Psoas muscle (tissue), 8 donors: ENCODE results near the gene FAM76B. TPM values are rescaled to one million over a fixed set of nuclear protein-coding genes. Genes with fewer than 3 reads are reported as not detected.

Source experiments
- ATAC-seq, 4 donors: fragments of 200-7000 bp; cut with Tn5 transposase; one replicate each; pipeline ENCODE4 v1.9.1; 2020; ENCODE audit warnings: moderate library complexity in 3 of 4, mild to moderate bottlenecking in 2 of 4
- DNase-seq, 2 donors: peaks; one replicate each; pipeline ENCODE4 v3.0.0-alpha.2; 2020
- H3K27ac ChIP-seq: fragments of 200-600 bp; one replicate; pipeline ENCODE4 v1.8.0; 2022
- H3K27me3 ChIP-seq, 3 donors: fragments of 200-600 bp in 1 of 3; one replicate each; pipeline versions ENCODE4 v1.6.1 to v1.8.0; 2013 to 2022; ENCODE audit warnings: low read length in 2 of 3, mild to moderate bottlenecking in 2 of 3, moderate library complexity in 1 of 3; ENCODE audit not compliant: insufficient read depth in 3 of 3
- H3K36me3 ChIP-seq, 2 donors: fragments of 200-600 bp in 1 of 2; one replicate each; pipeline versions ENCODE4 v1.6.1 to v1.8.0; 2013 to 2022; ENCODE audit warnings: low read depth in 1 of 2, mild to moderate bottlenecking in 1 of 2, moderate library complexity in 1 of 2; ENCODE audit not compliant: insufficient read depth in 1 of 2
- H3K4me1 ChIP-seq: fragments of 200-600 bp; one replicate; pipeline ENCODE4 v1.8.0; 2022
- H3K4me3 ChIP-seq: fragments of 200-600 bp; one replicate; pipeline ENCODE4 v1.8.0; 2022; ENCODE audit warnings: mild to moderate bottlenecking
- H3K9me3 ChIP-seq: fragments of 200-600 bp; one replicate; pipeline ENCODE4 v1.8.0; 2022
- CTCF ChIP-seq: fragments of 200-600 bp; IDR thresholded peaks from one replicate; pipeline ENCODE4 v1.8.0; 2022; ENCODE audit warnings: antibody characterized with exemption
- WGBS, 3 donors: extraction: QIAGEN DNeasy Blood & Tissue Kit; methylation state at CpG; one replicate each; pipeline versions ENCODE4 v1.1.6 to v1.1.7; 2013; 5-methylcytosine and 5-hydroxymethylcytosine counted together
- intact Hi-C, 2 donors: fragments of 100-400 bp; cut with DNase I; formaldehyde crosslinking; loops; one replicate each; pipeline versions ENCODE4 v1.11.0 to v1.14.2; 2022
- polyA plus RNA-seq, 3 donors: library from polyadenylated mRNA; stranded (reverse); fragments of 200-250 nt; gene quantifications; one replicate each; pipeline ENCODE4 v1.2.3, GENCODE V29; 2013
- total RNA-seq, 4 donors: library from RNA; stranded (reverse); fragmentation: NEBNext Ultra II Directional in 2 of 4; extraction: Animal tissue kit (Norgen Biotek cat#: 25700) in 2 of 4; gene quantifications; one replicate each; pipeline versions ENCODE4 v1.2.1 to v1.2.4, GENCODE V29; 2021 to 2023
- donor health status: healthy with polysubstance abuse.
- donor health status: DM: no; HTN: no; CAD: no; lungs with moderate emphysema.
- donor health status: Bipolar disorder and iron deficiency.
- donor health status: healthy.
- donor health status: DM: yes; HTN: yes; CAD: no.
- donor health status: DM: no; HTN: no; CAD: no.
- donor health status: DM: no; HTN: no; CAD: no.
- donor health status: DM: yes; HTN: yes; CAD: no.

Gene FAM76B
- total and polyA plus RNA-seq, 7 donors: 4.0 to 9.4 (median 5.9) TPM

GRCh38 chr11:95794086-95794485 is 4.5 kb upstream of the FAM76B start:
- Histone ChIP-seq H3K4me1 (peaks cover 12% of the 10 kb centered on the region), H3K27ac (no peak overlapping the region), H3K4me3 (no peak overlapping the region), H3K27me3 (no peaks in the 10 kb centered on the region), H3K36me3 (peaks cover 0 to under 1% of the 10 kb centered on the region in 2 donors), H3K9me3 (no peaks in the 10 kb centered on the region)
- intact Hi-C loops: loop anchor here in 1 of 2 donors (5.0 kb wide), 1 partner anchor 822 kb away; the partner anchor contains the start of genes CWC15 and KDM4D
- TF ChIP-seq CTCF: no peak
- 74 to 87% (median 79%) methylated on average over 5 of the region's 5 CpGs for WGBS, 3 donors
- ATAC-seq (no peak), DNase-seq (no peak)

- no peak for TF ChIP-seq CTCF
- WGBS, 3 donors: 87 to 91% (median 88%) methylated on average over 4 of the region's 4 CpGs
- DNase-seq (no peak), ATAC-seq (no peak)
- Histone ChIP-seq H3K4me1 (peaks cover 17% of the 10 kb centered on the region), H3K4me3 (no peak overlapping the region), H3K36me3 (peaks cover 0 to 1% of the 10 kb centered on the region in 2 donors), H3K27ac (no peak overlapping the region), H3K9me3 (no peaks in the 10 kb centered on the region), H3K27me3 (no peaks in the 10 kb centered on the region)
- intact Hi-C loops: loop anchor here in 1 of 2 donors (5.0 kb wide), 1 partner anchor 821 kb away; the partner anchor contains the start of genes CWC15 and KDM4D
Measured at GRCh38 chr11:95793116-95793515, 3.5 kb upstream of the FAM76B start.

GRCh38 chr11:95792700-95793099 is 3.1 kb upstream of the FAM76B start:
- ATAC-seq (no peak), DNase-seq (no peak)
- Histone ChIP-seq H3K9me3 (no peaks in the 10 kb centered on the region), H3K27ac (no peak overlapping the region), H3K27me3 (no peaks in the 10 kb centered on the region), H3K4me3 (no peak overlapping the region), H3K36me3 (peaks cover 0 to 5% of the 10 kb centered on the region in 2 donors), H3K4me1 (peaks cover 20% of the 10 kb centered on the region)
- intact Hi-C loops: loop anchor here in 1 of 2 donors (5.0 kb wide), 1 partner anchor 820 kb away; the partner anchor contains the start of genes CWC15 and KDM4D
- WGBS, 3 donors: 89 to 90% (median 90%) methylated on average over 7 of the region's 7 CpGs
- TF ChIP-seq CTCF: no peak

GRCh38 chr11:95792200-95792599 is 2.6 kb upstream of the FAM76B start:
- H3K27ac ChIP-seq: no peak overlapping the region
- 81 to 86% (median 84%) methylated on average over 8 of the region's 8 CpGs for WGBS, 3 donors
- ATAC-seq (no peak), DNase-seq (no peak)
- peaks cover 0 to 10% of the 10 kb centered on the region in 2 donors for H3K36me3 ChIP-seq
- TF ChIP-seq CTCF: no peak
- no peaks in the 10 kb centered on the region for H3K9me3 ChIP-seq
- H3K4me3 ChIP-seq: peak overlapping the region; percentile 73
- H3K27me3 ChIP-seq: no peaks in the 10 kb centered on the region
- H3K4me1 ChIP-seq: peaks cover 20% of the 10 kb centered on the region
- intact Hi-C loops: loop anchor here in 1 of 2 donors (5.0 kb wide), 1 partner anchor 820 kb away; the partner anchor contains the start of genes CWC15 and KDM4D

GRCh38 chr11:95791709-95792033 is 2.1 kb upstream of the FAM76B start:
- H3K4me3 ChIP-seq: peak overlapping the region; percentile 73
- WGBS, 3 donors: 47 to 54% (median 53%) methylated on average over 8 of the region's 8 CpGs

More at GRCh38 chr11:95791709-95792033, 2.1 kb upstream of the FAM76B start:
- Histone ChIP-seq H3K27me3 (no peaks in the 10 kb centered on the region), H3K36me3 (peaks cover 0 to 16% of the 10 kb centered on the region in 2 donors), H3K4me1 (peaks cover 20% of the 10 kb centered on the region), H3K9me3 (no peaks in the 10 kb centered on the region), H3K27ac (no peak overlapping the region)
- intact Hi-C loops: loop anchor here in 1 of 2 donors (5.0 kb wide), 1 partner anchor 819 kb away; the partner anchor contains the start of genes CWC15 and KDM4D
- no peak for TF ChIP-seq CTCF
- ATAC-seq: no peak
- no peak for DNase-seq
